Sigmoid colon (tissue), 7 donors: ENCODE results near the gene CHD1. TPM values are rescaled to one million over a fixed set of nuclear protein-coding genes. Genes with fewer than 3 reads are reported as not detected.

Experiments
- DNase-seq: peaks from one replicate; pipeline ENCODE4 v3.0.0-alpha.2; 2019
- H3K27ac ChIP-seq, 4 donors: fragments of 200-600 bp; sonication (generic); one replicate each; pipeline ENCODE4 v1.5.1; 2016 to 2019; ENCODE audit warnings: mild to moderate bottlenecking in 1 of 4
- H3K27me3 ChIP-seq, 3 donors: fragments of 200-600 bp; sonication (generic); one replicate each; pipeline ENCODE4 v1.5.1; 2019; ENCODE audit warnings: mild to moderate bottlenecking in 1 of 3
- H3K36me3 ChIP-seq, 4 donors: fragments of 200-600 bp; sonication (generic); one replicate each; pipeline ENCODE4 v1.5.1; 2016 to 2019
- H3K4me1 ChIP-seq, 4 donors: fragments of 200-600 bp; sonication (generic); one replicate each; pipeline ENCODE4 v1.5.1; 2017 to 2019
- H3K4me3 ChIP-seq, 4 donors: fragments of 200-600 bp; sonication (generic); one replicate each; pipeline ENCODE4 v1.5.1; 2017 to 2019; ENCODE audit warnings: mild to moderate bottlenecking in 2 of 4, moderate library complexity in 1 of 4
- H3K9me3 ChIP-seq, 4 donors: fragments of 200-600 bp in 3 of 4; sonication (generic) in 3 of 4; one replicate each; pipeline versions ENCODE4 v1.5.1 to v1.6.1; 2013 to 2019
- EP300 ChIP-seq, 4 donors: sonication (generic); formaldehyde crosslinking; IDR thresholded peaks; one replicate each; pipeline ENCODE4 v1.6.1; 2017; ENCODE audit warnings: antibody characterized with exemption in 4 of 4
- POLR2A ChIP-seq, 2 donors: fragments of 450-650 bp; IDR thresholded peaks; one replicate each; pipeline ENCODE4 v1.6.1; 2016; ENCODE audit warnings: antibody characterized with exemption in 2 of 2, mild to moderate bottlenecking in 2 of 2, moderate library complexity in 2 of 2
- POLR2AphosphoS5 ChIP-seq, 4 donors: sonication (generic); formaldehyde crosslinking; IDR thresholded peaks; one replicate each; pipeline ENCODE4 v1.6.1; 2017; ENCODE audit warnings: antibody characterized with exemption in 4 of 4
- WGBS, 2 donors: extraction: QIAGEN DNeasy Blood & Tissue Kit; methylation state at CpG; one replicate each; pipeline ENCODE4 v1.1.7; 2013; 5-methylcytosine and 5-hydroxymethylcytosine counted together
- intact Hi-C: fragments of 100-400 bp; cut with DNase I; formaldehyde crosslinking; loops from one replicate; pipeline ENCODE4 v1.15.1; 2023
- polyA plus RNA-seq, 3 donors: library from polyadenylated mRNA; stranded (reverse); fragments of 200-250 nt; gene quantifications; one replicate each; pipeline ENCODE4 v1.2.3, GENCODE V29; 2013
- total RNA-seq, 4 donors: library from RNA; depleted of rRNA; stranded (reverse); fragments of >200 nt; gene quantifications; one replicate each; pipeline ENCODE4 v1.1.0, GENCODE V29; 2016
- TF ChIP-seq, protein P1 (sequence below), 4 experiments: fragments of 450-650 bp in 3 of 4; fragments of 200-600 bp in 1 of 4; IDR thresholded peaks; one replicate each; pipeline ENCODE4 v1.5.1; 2016 to 2019; ENCODE audit warnings: antibody characterized with exemption in 4 of 4, mild to moderate bottlenecking in 3 of 4, moderate library complexity in 2 of 4
- donor health status: healthy with polysubstance abuse.
- donor health status: Bipolar disorder and iron deficiency.
- donor health status: healthy.

The CHD1 gene
- total and polyA plus RNA-seq, 7 donors = 13.9 to 73.3 (median 38.2) TPM

DNA sequence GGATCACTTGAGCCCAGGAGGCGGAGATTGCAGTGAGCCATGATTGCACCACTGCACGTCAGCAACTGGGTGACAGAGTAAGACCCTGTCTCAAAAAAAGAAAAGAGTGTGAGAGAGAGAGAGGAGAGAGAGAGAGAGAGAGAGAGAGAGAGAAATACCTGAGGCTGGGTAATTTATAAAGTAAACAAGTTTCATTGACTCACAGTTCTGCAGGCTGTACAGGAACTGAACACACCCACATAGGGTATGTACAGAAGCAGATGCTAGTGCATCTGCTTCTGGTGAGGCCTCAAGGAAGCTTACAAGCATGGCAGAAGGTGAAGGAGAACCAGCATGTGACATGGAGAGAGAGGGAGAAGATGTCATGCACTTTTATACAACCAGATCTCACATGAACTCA, 46.4 kb upstream of the CHD1 start:
- Histone ChIP-seq H3K27me3 (peaks cover 0 to 7% (median 0%) of the 10 kb centered on the region in 3 donors), H3K36me3 (no peaks in the 10 kb centered on the region), H3K27ac (no peak overlapping the region), H3K4me3 (no peak overlapping the region), H3K4me1 (no peaks in the 10 kb centered on the region), H3K9me3 (no peaks in the 10 kb centered on the region)
- TF ChIP-seq POLR2AphosphoS5 (IDR thresholded peaks at IDR 0.05) = no peak
- TF ChIP-seq, protein P1, sequence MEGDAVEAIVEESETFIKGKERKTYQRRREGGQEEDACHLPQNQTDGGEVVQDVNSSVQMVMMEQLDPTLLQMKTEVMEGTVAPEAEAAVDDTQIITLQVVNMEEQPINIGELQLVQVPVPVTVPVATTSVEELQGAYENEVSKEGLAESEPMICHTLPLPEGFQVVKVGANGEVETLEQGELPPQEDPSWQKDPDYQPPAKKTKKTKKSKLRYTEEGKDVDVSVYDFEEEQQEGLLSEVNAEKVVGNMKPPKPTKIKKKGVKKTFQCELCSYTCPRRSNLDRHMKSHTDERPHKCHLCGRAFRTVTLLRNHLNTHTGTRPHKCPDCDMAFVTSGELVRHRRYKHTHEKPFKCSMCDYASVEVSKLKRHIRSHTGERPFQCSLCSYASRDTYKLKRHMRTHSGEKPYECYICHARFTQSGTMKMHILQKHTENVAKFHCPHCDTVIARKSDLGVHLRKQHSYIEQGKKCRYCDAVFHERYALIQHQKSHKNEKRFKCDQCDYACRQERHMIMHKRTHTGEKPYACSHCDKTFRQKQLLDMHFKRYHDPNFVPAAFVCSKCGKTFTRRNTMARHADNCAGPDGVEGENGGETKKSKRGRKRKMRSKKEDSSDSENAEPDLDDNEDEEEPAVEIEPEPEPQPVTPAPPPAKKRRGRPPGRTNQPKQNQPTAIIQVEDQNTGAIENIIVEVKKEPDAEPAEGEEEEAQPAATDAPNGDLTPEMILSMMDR (IDR thresholded peaks at IDR 0.05) = no peak
- no peak for TF ChIP-seq POLR2A (IDR thresholded peaks at IDR 0.05)
- TF ChIP-seq EP300 (IDR thresholded peaks at IDR 0.05) = no peak
- WGBS, 2 donors = 89 to 94% methylated on average over 2 of the region's 2 CpGs
- intact Hi-C loops = no loop called here
- no peak for DNase-seq

DNA sequence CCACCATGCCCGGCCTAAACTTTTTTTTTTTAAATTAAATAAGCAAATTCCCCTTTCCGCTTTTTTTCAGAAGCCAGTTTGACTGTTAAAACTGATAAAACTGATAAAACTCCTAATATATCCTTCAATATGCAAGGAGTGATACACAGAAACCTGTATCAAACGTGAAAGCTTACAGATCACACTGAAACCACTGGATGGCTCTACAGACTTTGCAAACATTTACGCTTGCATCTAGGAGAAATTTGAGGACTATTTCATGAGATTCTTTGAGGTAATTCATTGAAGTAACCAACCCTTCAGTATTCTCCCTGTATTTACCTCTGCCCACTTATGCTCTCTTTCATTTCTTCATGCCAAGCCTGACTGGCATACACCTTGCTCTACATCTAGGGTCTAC, 40.6 kb upstream of the CHD1 start:
- H3K36me3 ChIP-seq = no peaks in the 10 kb centered on the region
- H3K27me3 ChIP-seq = no peaks in the 10 kb centered on the region
- H3K9me3 ChIP-seq = peaks cover 0 to 2% (median 0%) of the 10 kb centered on the region in 4 donors
- H3K27ac ChIP-seq = no peak overlapping the region
- intact Hi-C loops = no loop called here
- no peaks in the 10 kb centered on the region for H3K4me1 ChIP-seq
- TF ChIP-seq POLR2AphosphoS5 (IDR thresholded peaks at IDR 0.05) (no peak), EP300 (IDR thresholded peaks at IDR 0.05) (no peak), POLR2A (IDR thresholded peaks at IDR 0.05) (no peak)
- TF ChIP-seq, protein P1 (IDR thresholded peaks at IDR 0.05) = no peak
- WGBS, 2 donors = 93 to 94% methylated on average over 4 of the region's 4 CpGs
- H3K4me3 ChIP-seq = no peak overlapping the region
- no peak for DNase-seq

DNA sequence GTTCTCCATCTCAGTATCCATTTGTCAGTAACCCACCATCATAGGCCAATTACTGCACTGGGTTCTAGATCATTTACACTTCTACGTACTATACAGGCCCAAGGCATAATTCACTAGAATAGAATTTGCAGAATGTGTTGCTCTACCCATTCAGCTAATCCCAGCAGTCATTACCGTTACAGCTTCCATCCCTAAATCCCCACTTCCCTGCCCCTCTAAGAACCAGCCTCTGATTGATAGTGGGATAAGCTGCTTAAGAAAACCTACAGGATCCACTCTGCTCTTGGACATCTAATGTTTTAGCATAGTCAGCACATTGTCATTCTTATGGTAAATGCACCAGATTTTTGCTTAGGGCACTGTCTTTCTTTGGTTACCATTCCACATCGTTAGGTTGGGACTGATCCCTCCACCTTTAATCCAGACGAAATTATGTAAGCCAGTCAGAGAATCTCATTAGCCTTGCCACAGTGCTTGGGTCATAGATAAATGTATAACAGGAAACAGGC, 39.3 kb upstream of the CHD1 start:
- Histone ChIP-seq H3K4me3 (no peak overlapping the region), H3K27ac (no peak overlapping the region), H3K4me1 (no peaks in the 10 kb centered on the region), H3K27me3 (no peaks in the 10 kb centered on the region), H3K9me3 (peaks cover 0 to 2% (median 0%) of the 10 kb centered on the region in 4 donors), H3K36me3 (no peaks in the 10 kb centered on the region)
- intact Hi-C loops = no loop called here
- DNase-seq = no peak
- TF ChIP-seq EP300 (IDR thresholded peaks at IDR 0.05) = no peak
- no peak for TF ChIP-seq POLR2AphosphoS5 (IDR thresholded peaks at IDR 0.05)
- TF ChIP-seq, protein P1 (IDR thresholded peaks at IDR 0.05) = no peak
- no peak for TF ChIP-seq POLR2A (IDR thresholded peaks at IDR 0.05)
- 93 to 94% methylated on average over 4 of the region's 4 CpGs for WGBS, 2 donors

DNA sequence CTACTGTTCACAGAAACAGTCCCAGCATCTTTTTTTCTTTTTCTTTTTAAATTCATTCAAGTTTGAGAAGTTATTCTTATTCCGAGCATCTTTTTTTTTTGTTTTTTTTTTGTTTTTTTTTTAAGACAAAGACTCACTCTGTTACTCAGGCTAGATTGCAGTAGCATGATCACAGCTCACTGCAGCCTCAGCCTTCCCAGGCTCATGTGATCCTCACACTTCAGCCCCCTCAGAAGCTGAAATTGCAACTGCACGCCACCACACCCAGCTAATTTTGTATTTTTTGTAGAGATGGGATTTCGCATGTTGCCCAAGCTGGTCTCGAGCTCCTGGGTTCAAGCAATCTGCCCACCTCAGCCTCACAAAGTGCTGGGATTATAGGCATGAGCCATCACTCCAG, 36.4 kb upstream of the CHD1 start:
- Histone ChIP-seq H3K9me3 (peaks cover 0 to 2% (median 0%) of the 10 kb centered on the region in 4 donors), H3K4me1 (no peaks in the 10 kb centered on the region), H3K27me3 (no peaks in the 10 kb centered on the region), H3K36me3 (no peaks in the 10 kb centered on the region), H3K27ac (no peak overlapping the region), H3K4me3 (no peak overlapping the region)
- TF ChIP-seq POLR2AphosphoS5 (IDR thresholded peaks at IDR 0.05) (no peak), POLR2A (IDR thresholded peaks at IDR 0.05) (no peak), EP300 (IDR thresholded peaks at IDR 0.05) (no peak)
- TF ChIP-seq, protein P1 (IDR thresholded peaks at IDR 0.05) = no peak
- intact Hi-C loops = no loop called here
- WGBS, 2 donors = 95% methylated on average over 4 of the region's 4 CpGs
- no peak for DNase-seq

DNA sequence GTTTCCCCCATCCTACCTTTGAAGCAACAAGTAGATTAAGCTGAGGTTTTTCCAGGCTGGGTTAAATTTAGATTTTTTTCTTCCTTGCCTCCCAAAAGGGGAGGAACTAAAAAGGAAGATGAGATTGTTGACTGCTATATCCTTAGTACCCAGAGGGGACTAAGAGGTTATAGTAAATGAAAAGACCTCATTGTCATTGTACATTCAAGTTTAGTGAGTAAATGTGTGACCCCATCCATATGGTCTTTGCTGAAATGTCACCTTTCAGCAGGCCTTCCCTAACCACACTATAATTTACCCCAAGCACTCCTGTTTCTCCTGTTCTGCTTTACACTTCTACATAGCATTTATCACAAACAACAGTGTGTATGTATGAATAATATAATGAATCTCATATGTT, 35.8 kb upstream of the CHD1 start:
- H3K27me3 ChIP-seq = no peaks in the 10 kb centered on the region
- H3K4me3 ChIP-seq = no peak overlapping the region
- TF ChIP-seq POLR2AphosphoS5 (IDR thresholded peaks at IDR 0.05) = no peak
- TF ChIP-seq EP300 (IDR thresholded peaks at IDR 0.05) = no peak
- no peaks in the 10 kb centered on the region for H3K4me1 ChIP-seq
- H3K36me3 ChIP-seq = no peaks in the 10 kb centered on the region
- H3K9me3 ChIP-seq = peaks cover 0 to 2% (median 0%) of the 10 kb centered on the region in 4 donors
- intact Hi-C loops = no loop called here
- no peak overlapping the region for H3K27ac ChIP-seq
- DNase-seq = no peak
